ENCODE measurements around the gene SMG1.

SMG1 gene

GRCh38 chr16:18945233-18945632 is 19.0 kb upstream of the SMG1 start:
- in situ Hi-C loops (cut with MboI; ENCODE audit: low sequenced_read_pairs, unreplicated experiment), result no loop called here
- TF ChIP-seq CTCF (IDR thresholded peaks at IDR 0.05; ENCODE audit: borderline replicate concordance, control extremely low read depth, extremely low read depth, insufficient read depth, missing control alignments), result no peak

GRCh38 chr16:18943414-18943813 is 17.2 kb upstream of the SMG1 start:
- in situ Hi-C loops (cut with MboI; ENCODE audit: low sequenced_read_pairs, unreplicated experiment), result no loop called here
- no peak for DNase-seq (ENCODE audit: low spot score)
- no peak for TF ChIP-seq CTCF (IDR thresholded peaks at IDR 0.05; ENCODE audit: borderline replicate concordance, control extremely low read depth, extremely low read depth, insufficient read depth, missing control alignments)

More at GRCh38 chr16:18945233-18945632, 19.0 kb upstream of the SMG1 start:
- no peak for DNase-seq (ENCODE audit: low spot score)

- DNase-seq (ENCODE audit: low spot score), result no peak
- no peak for TF ChIP-seq CTCF (IDR thresholded peaks at IDR 0.05; ENCODE audit: borderline replicate concordance, control extremely low read depth, extremely low read depth, insufficient read depth, missing control alignments)
- in situ Hi-C loops (cut with MboI; ENCODE audit: low sequenced_read_pairs, unreplicated experiment), result no loop called here
Observed at GRCh38 chr16:18942061-18942460, 15.9 kb upstream of the SMG1 start.

- no peak for DNase-seq (ENCODE audit: low spot score)
- in situ Hi-C loops (cut with MboI; ENCODE audit: low sequenced_read_pairs, unreplicated experiment), result no loop called here
- TF ChIP-seq CTCF (IDR thresholded peaks at IDR 0.05; ENCODE audit: borderline replicate concordance, control extremely low read depth, extremely low read depth, insufficient read depth, missing control alignments), result no peak
Observed at GRCh38 chr16:18941471-18941870, 15.3 kb upstream of the SMG1 start.

- no peak for TF ChIP-seq CTCF (IDR thresholded peaks at IDR 0.05; ENCODE audit: borderline replicate concordance, control extremely low read depth, extremely low read depth, insufficient read depth, missing control alignments)
- in situ Hi-C loops (cut with MboI; ENCODE audit: low sequenced_read_pairs, unreplicated experiment), result no loop called here
- no peak for DNase-seq (ENCODE audit: low spot score)
Observed at GRCh38 chr16:18938986-18939385, 12.8 kb upstream of the SMG1 start.

GRCh38 chr16:18937390-18937789 is 11.2 kb upstream of the SMG1 start:
- in situ Hi-C loops (cut with MboI; ENCODE audit: low sequenced_read_pairs, unreplicated experiment), result no loop called here
- no peak for TF ChIP-seq CTCF (IDR thresholded peaks at IDR 0.05; ENCODE audit: borderline replicate concordance, control extremely low read depth, extremely low read depth, insufficient read depth, missing control alignments)
- DNase-seq (ENCODE audit: low spot score), result no peak
